Activated naive CD4-positive, alpha-beta T cell treated with anti-CD3 and anti-CD28 coated beads, Interleukin-2, amount 10 ng/mL, durations not matched to agents 7 days and 5 days (primary cell): ENCODE data around the gene GPN3.
A peak's percentile ranks its signal among the peaks of the same experiment; 100 is the strongest.

Source experiments
- CTCF ChIA-PET: fragments of 350-600 bp; sonication (Branson Sonifier 250); formaldehyde crosslinking; loops from one replicate; lab custom pipeline; 2021; ENCODE audit warnings: antibody characterized with exemption; lab: Charles Lee
- DNase-seq: peaks from one replicate; pipeline ENCODE4 v3.0.0-alpha.2; 2020
- H3K27ac Mint-ChIP-seq: one replicate; pipeline ENCODE4 v1.8.0; 2021; ENCODE audit warnings: mild to moderate bottlenecking, moderate library complexity, mixed read lengths
- H3K27me3 Mint-ChIP-seq: one replicate; pipeline ENCODE4 v1.8.0; 2021; ENCODE audit warnings: mild to moderate bottlenecking, mixed read lengths
- H3K36me3 Mint-ChIP-seq: one replicate; pipeline ENCODE4 v1.8.0; 2021; ENCODE audit warnings: mixed read lengths
- H3K4me1 Mint-ChIP-seq: one replicate; pipeline ENCODE4 v1.8.0; 2021; ENCODE audit warnings: mixed read lengths
- H3K4me3 Mint-ChIP-seq: one replicate; pipeline ENCODE4 v1.8.0; 2021; ENCODE audit warnings: mild to moderate bottlenecking, moderate library complexity, mixed read lengths
- H3K9me3 Mint-ChIP-seq: one replicate; pipeline ENCODE4 v1.8.0; 2021; ENCODE audit warnings: mixed read lengths

GPN3 gene

GRCh38 chr12:110468214-110469048 is at the start of gene GPN3, which contains the start of gene FAM216A:
GPN3 (minus strand) TSS chr12:110468257; CDS start chr12:110468203, 54 bp downstream.
FAM216A (plus strand) TSS chr12:110468845; CDS start chr12:110468876, 31 bp downstream.
- Mint-ChIP-seq H3K4me3 (peak within 1 kb of the TSS; percentile 98), H3K27me3 (no peaks in the 10 kb centered on the region), H3K36me3 (peaks cover 15% of the 10 kb centered on the region), H3K27ac (peak within 1 kb of the TSS; percentile 99), H3K9me3 (no peaks in the 10 kb centered on the region), H3K4me1 (peaks cover 45% of the 10 kb centered on the region)
- peak; percentile 97 for DNase-seq
- CTCF ChIA-PET: interaction anchor here (0.8 to 3.9 kb wide), 20 partner anchors 10 to 137 kb away, joined by 3 to 41 read pairs (median 6); partner anchors contain the start of genes ARPC3, RAD9B and VPS29

DNA sequence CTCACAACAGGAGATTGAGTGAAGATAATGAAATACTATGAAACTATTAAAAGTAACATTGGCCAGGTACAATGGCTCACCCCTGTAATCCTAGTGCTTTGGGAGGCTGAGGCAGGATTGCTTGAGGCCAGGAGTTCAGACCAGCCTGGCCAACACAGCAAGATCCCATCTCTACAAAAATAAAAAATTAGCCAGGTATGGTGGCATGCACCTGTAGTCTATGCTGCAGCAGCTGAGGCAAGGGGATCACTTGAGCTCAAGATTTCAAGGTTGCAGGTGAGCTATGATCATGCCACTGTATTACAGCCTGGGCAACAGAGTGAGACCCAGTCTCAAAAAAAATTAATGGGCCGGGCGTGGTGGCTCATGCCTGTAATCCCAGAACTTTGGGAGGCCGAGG is 48.9 kb upstream of the GPN3 start:
- CTCF ChIA-PET: interaction anchor here (4.9 kb wide), 1 partner anchor 84 kb away, joined by 78 read pairs; no protein-coding TSS in a partner anchor
- H3K9me3 Mint-ChIP-seq: no peaks in the 10 kb centered on the region
- no peak overlapping the region for H3K4me3 Mint-ChIP-seq
- peaks cover 4% of the 10 kb centered on the region for H3K27me3 Mint-ChIP-seq
- H3K4me1 Mint-ChIP-seq: peaks cover 2% of the 10 kb centered on the region
- H3K36me3 Mint-ChIP-seq: no peaks in the 10 kb centered on the region
- no peak overlapping the region for H3K27ac Mint-ChIP-seq
- DNase-seq: no peak

- Mint-ChIP-seq H3K27ac (no peak overlapping the region), H3K9me3 (no peaks in the 10 kb centered on the region), H3K27me3 (peaks cover 11% of the 10 kb centered on the region), H3K4me1 (peaks cover 2% of the 10 kb centered on the region), H3K4me3 (no peak overlapping the region), H3K36me3 (no peaks in the 10 kb centered on the region)
- CTCF ChIA-PET: interaction anchor here (1.5 to 4.9 kb wide), 2 partner anchors 12 to 86 kb away, joined by 3 to 78 read pairs; no protein-coding TSS in a partner anchor
- DNase-seq: no peak
These were observed 46.3 kb upstream of the GPN3 start for GRCh38 chr12:110514363-110514762.

GRCh38 chr12:110513842-110514241 is 45.8 kb upstream of the GPN3 start:
- no peaks in the 10 kb centered on the region for H3K9me3 Mint-ChIP-seq

GRCh38 chr12:110508071-110508586 is 40.1 kb upstream of the GPN3 start:
- DNase-seq: no peak
- peaks cover 4% of the 10 kb centered on the region for H3K4me1 Mint-ChIP-seq
- no peaks in the 10 kb centered on the region for H3K36me3 Mint-ChIP-seq
- peaks cover 8% of the 10 kb centered on the region for H3K27me3 Mint-ChIP-seq
- no peak overlapping the region for H3K27ac Mint-ChIP-seq
- H3K4me3 Mint-ChIP-seq: no peak overlapping the region
- CTCF ChIA-PET: interaction anchor here (1.6 to 2.2 kb wide), 3 partner anchors 24 to 93 kb away, joined by 3 to 18 read pairs (median 5); partner anchors contain the start of gene ARPC3
- H3K9me3 Mint-ChIP-seq: no peaks in the 10 kb centered on the region

More at GRCh38 chr12:110513842-110514241, 45.8 kb upstream of the GPN3 start:
- H3K27ac Mint-ChIP-seq: peak overlapping the region; percentile 55
- peaks cover 11% of the 10 kb centered on the region for H3K27me3 Mint-ChIP-seq
- CTCF ChIA-PET: interaction anchor here (0.9 to 4.9 kb wide), 9 partner anchors 13 to 91 kb away, joined by 3 to 78 read pairs (median 3); partner anchors contain the start of genes FAM216A and GPN3
- no peak overlapping the region for H3K4me3 Mint-ChIP-seq
- H3K4me1 Mint-ChIP-seq: peaks cover 2% of the 10 kb centered on the region
- no peak for DNase-seq
- no peaks in the 10 kb centered on the region for H3K36me3 Mint-ChIP-seq

DNA sequence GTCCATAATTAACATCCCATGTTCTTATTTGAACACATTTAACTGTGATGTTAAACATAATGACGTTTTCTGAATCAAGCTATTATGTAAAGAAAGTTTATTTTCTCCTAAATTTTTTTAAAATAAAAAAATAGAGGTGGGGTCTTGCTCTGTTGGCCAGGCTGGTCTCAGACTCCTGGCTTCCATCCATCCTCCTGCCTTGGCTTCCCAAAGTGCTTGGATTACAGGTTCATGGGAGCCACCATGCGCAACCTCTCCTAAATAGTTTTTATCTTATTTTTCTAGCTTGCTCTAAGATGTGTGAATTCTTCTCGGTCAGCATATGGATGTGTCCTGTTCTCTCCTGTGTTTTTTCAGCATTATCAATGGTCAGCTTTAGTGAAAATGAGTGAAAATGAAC is 37.3 kb upstream of the GPN3 start:
- H3K4me1 Mint-ChIP-seq: peaks cover 25% of the 10 kb centered on the region
- peaks cover 17% of the 10 kb centered on the region for H3K36me3 Mint-ChIP-seq
- no peak overlapping the region for H3K27ac Mint-ChIP-seq
- no peak overlapping the region for H3K4me3 Mint-ChIP-seq
- H3K9me3 Mint-ChIP-seq: peaks cover 4% of the 10 kb centered on the region
- peaks cover 7% of the 10 kb centered on the region for H3K27me3 Mint-ChIP-seq
- CTCF ChIA-PET: interaction anchor here (1.4 kb wide), 1 partner anchor 97 kb away, joined by 5 read pairs; no protein-coding TSS in a partner anchor
- DNase-seq: no peak

DNA sequence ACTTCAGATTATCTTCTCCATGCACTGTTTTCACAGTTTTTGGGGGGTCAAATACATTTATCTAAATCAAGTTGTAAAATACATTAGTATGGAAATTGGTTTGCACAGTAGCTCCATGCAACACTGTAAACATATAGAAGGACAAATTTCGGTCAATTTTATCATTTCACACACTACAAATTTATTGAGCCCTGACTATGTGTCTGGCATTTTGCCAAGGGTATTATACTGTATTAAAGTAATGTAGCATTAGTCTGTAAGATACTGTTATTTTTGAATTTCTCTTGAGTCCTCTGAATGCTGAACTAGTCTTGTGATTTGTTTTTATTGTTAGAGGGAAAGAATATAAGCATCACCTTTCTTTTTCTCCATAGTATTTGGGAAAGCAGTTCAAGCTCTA is 35.4 kb upstream of the GPN3 start:
- Mint-ChIP-seq H3K27ac (peak overlapping the region; percentile 64), H3K4me1 (peaks cover 40% of the 10 kb centered on the region), H3K27me3 (peaks cover 5% of the 10 kb centered on the region), H3K36me3 (peaks cover 27% of the 10 kb centered on the region), H3K9me3 (peaks cover 4% of the 10 kb centered on the region), H3K4me3 (no peak overlapping the region)
- DNase-seq: no peak
- CTCF ChIA-PET: interaction anchor here (0.7 to 5.0 kb wide), 4 partner anchors 9 to 99 kb away, joined by 3 to 22 read pairs (median 4); partner anchors contain the start of genes FAM216A and GPN3

DNA sequence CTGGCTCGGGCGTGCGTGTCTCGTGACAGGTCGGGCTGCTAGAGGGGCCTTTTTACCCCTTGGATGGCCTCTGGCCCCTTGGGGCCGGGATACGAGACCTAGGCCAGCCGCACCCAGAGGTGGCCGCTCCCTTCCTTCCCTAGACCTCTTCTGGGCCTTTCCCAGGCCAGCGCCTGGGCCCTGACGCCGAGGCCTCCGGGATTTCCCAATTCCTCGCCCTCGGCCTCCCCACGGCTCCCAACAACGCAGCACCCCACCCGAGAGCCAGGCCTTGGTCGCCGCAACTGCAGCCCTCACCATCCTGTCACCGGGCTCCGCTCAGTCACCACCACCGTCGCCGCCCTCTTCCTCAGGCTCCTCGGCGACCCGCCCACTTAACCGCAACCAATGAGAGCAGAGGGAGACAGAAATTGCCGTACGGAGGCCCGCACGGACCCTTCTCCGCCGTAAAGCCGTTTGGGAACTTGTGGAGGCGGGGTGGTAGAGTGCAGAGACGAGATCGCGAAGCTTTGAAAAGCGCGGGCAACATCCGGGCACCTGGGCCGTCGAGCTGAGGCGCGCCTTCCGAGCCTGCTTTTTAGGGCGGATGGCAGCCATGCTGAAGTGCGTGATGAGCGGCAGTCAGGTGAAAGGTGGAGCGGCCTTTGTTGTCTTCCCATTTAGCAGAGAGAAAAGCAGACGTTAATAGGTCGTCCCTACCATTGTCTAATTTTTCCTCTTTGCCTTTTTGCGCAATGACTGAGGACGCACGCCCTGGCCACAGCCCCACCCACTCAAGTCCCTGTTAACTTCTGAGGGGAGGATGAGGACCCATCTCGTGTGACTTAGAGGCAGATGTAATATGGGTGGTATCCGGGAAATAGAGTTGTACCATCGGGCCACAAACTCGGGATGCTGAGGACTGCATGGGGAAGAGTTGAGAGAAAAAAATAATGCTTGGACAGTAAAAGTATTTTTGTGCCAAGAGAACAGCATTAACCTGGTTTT is 34.0 kb upstream of the GPN3 start, which contains the start of the genes RAD9B and VPS29:
RAD9B (plus strand) TSS at position 580 of the 987 bp plus-strand sequence; CDS start at position 587, 7 bp downstream.
VPS29 (minus strand) TSS at position 360 of the 987 bp plus-strand sequence; CDS start at position 300, 60 bp downstream.
- Mint-ChIP-seq H3K9me3 (peaks cover 4% of the 10 kb centered on the region), H3K27ac (peak within 1 kb of the TSS; percentile 97), H3K4me1 (peaks cover 42% of the 10 kb centered on the region), H3K36me3 (peaks cover 31% of the 10 kb centered on the region), H3K4me3 (peak within 1 kb of the TSS; percentile 96), H3K27me3 (peaks cover 5% of the 10 kb centered on the region)
- CTCF ChIA-PET: interaction anchor here (0.6 to 5.0 kb wide), 5 partner anchors 33 to 103 kb away, joined by 3 to 22 read pairs (median 3); partner anchors contain the start of genes FAM216A and GPN3
- DNase-seq: peak; percentile 100

- Mint-ChIP-seq H3K4me1 (peaks cover 42% of the 10 kb centered on the region), H3K4me3 (peak overlapping the region; percentile 96), H3K27me3 (peaks cover 5% of the 10 kb centered on the region), H3K9me3 (peaks cover 4% of the 10 kb centered on the region), H3K36me3 (peaks cover 35% of the 10 kb centered on the region), H3K27ac (peak overlapping the region; percentile 97)
- CTCF ChIA-PET: interaction anchor here (0.7 to 5.0 kb wide), 3 partner anchors 33 to 104 kb away, joined by 3 to 22 read pairs (median 3); partner anchors contain the start of genes ARPC3, FAM216A and GPN3
- no peak for DNase-seq
These were observed 33.3 kb upstream of the GPN3 start for GRCh38 chr12:110501399-110501751.

- CTCF ChIA-PET: interaction anchor here (1.0 to 5.0 kb wide), 4 partner anchors 9 to 104 kb away, joined by 3 to 22 read pairs (median 6); partner anchors contain the start of genes ARPC3, FAM216A and GPN3
- H3K27me3 Mint-ChIP-seq: peaks cover 5% of the 10 kb centered on the region
- peaks cover 4% of the 10 kb centered on the region for H3K9me3 Mint-ChIP-seq
- peaks cover 45% of the 10 kb centered on the region for H3K36me3 Mint-ChIP-seq
- H3K4me1 Mint-ChIP-seq: peaks cover 44% of the 10 kb centered on the region
- H3K4me3 Mint-ChIP-seq: peak overlapping the region; percentile 33
- no peak for DNase-seq
- peak overlapping the region; percentile 2 for H3K27ac Mint-ChIP-seq
These were observed 31.1 kb upstream of the GPN3 start for GRCh38 chr12:110498984-110499706.

GRCh38 chr12:110475426-110475825 is 7.4 kb upstream of the GPN3 start:
- Mint-ChIP-seq H3K9me3 (no peaks in the 10 kb centered on the region), H3K4me3 (no peak overlapping the region), H3K4me1 (peaks cover 9% of the 10 kb centered on the region), H3K36me3 (peaks cover 18% of the 10 kb centered on the region), H3K27ac (no peak overlapping the region), H3K27me3 (no peaks in the 10 kb centered on the region)
- no peak for DNase-seq
- CTCF ChIA-PET: interaction anchor here (1.3 kb wide), 1 partner anchor 126 kb away, joined by 3 read pairs; no protein-coding TSS in a partner anchor

GRCh38 chr12:110467847-110468213 is 227 bp downstream of the GPN3 start:
- Mint-ChIP-seq H3K9me3 (no peaks in the 10 kb centered on the region), H3K4me3 (peak overlapping the region; percentile 98), H3K36me3 (peaks cover 17% of the 10 kb centered on the region), H3K27ac (peak overlapping the region; percentile 99), H3K27me3 (no peaks in the 10 kb centered on the region), H3K4me1 (peaks cover 45% of the 10 kb centered on the region)
- CTCF ChIA-PET: interaction anchor here (1.0 to 3.9 kb wide), 11 partner anchors 9 to 134 kb away, joined by 3 to 41 read pairs (median 7); partner anchors contain the start of genes ARPC3, RAD9B and VPS29
- DNase-seq: no peak
